GM12878 (cell line): ENCODE results near the gene PASK. TPM values are rescaled to one million over a fixed set of nuclear protein-coding genes. Genes with fewer than 3 reads are reported as not detected.
A peak's percentile ranks its signal among the peaks of the same experiment; 100 is the strongest.

Experiments used
- ATAC-seq: fragments of 200-7000 bp; cut with Tn5 transposase; 3 replicates; pipeline ENCODE4 v1.9.1; 2020; ENCODE audit warnings: mild to moderate bottlenecking, moderate library complexity
- BruUV-seq: library from RNA; stranded (reverse); fragments of 400-500 nt; replicated peaks from 2 replicates; lab custom pipeline; 2021; lab: Mats Ljungman, UMichigan
- CTCF ChIA-PET: fragments of 300-600 bp; sonication (Branson Sonifier 250); formaldehyde crosslinking; extraction: SDS; loops from one replicate; lab custom pipeline; 2021; ENCODE audit warnings: inconsistent platforms; lab: Yijun Ruan, JAX
- POLR2A ChIA-PET: fragments of 350-600 bp; formaldehyde crosslinking; extraction: SDS; loops from one replicate; lab custom pipeline; 2021; ENCODE audit warnings: inconsistent platforms; lab: Charles Lee
- RAD21 ChIA-PET: fragments of 300-600 bp; sonication (Branson Sonifier 250); formaldehyde crosslinking; loops from one replicate; lab custom pipeline; 2023; ENCODE audit warnings: antibody characterized with exemption; ENCODE audit not compliant: unreplicated experiment; lab: Charles Lee
- SMC1A ChIA-PET: fragments of 300-600 bp; sonication (Branson Sonifier 250); formaldehyde crosslinking; loops from one replicate; lab custom pipeline; 2023; ENCODE audit not compliant: unreplicated experiment, uncharacterized antibody; lab: Charles Lee
- DNase-seq: peaks from one replicate; pipeline ENCODE4 v3.0.0-alpha.2; 2011; ENCODE audit warnings: low read depth, low spot score
- FAIRE-seq: peaks from 3 replicates; lab custom pipeline; 2011; peaks lifted over from hg19 to GRCh38; lab: Jason Lieb, UNC
- H2AFZ ChIP-seq: 2 replicates; pipeline ENCODE4 v1.6.0; 2011; ENCODE audit warnings: low read depth, low read length, control low read depth; ENCODE audit not compliant: control insufficient read depth
- H3K27ac ChIP-seq: 2 replicates; pipeline ENCODE4 v1.5.1; 2011; ENCODE audit warnings: control low read depth; ENCODE audit not compliant: control insufficient read depth, insufficient read depth
- H3K27me3 ChIP-seq, 2 experiments: replicated peaks in 1 of 2; 2 replicates each; pipeline versions ENCODE4 v1.6.0 to v1.6.1; 2011; ENCODE audit warnings: low read length in 1 of 2; ENCODE audit not compliant: control insufficient read depth in 2 of 2, insufficient read depth in 2 of 2
- H3K36me3 ChIP-seq, 2 experiments: 2 replicates each; pipeline ENCODE4 v1.5.1; 2011; ENCODE audit warnings: low read length in 1 of 2; ENCODE audit not compliant: control insufficient read depth in 2 of 2, insufficient read depth in 2 of 2
- H3K4me1 ChIP-seq: 2 replicates; pipeline ENCODE4 v1.6.1; 2011; ENCODE audit warnings: mild to moderate bottlenecking, low read length, moderate library complexity, mixed read lengths; ENCODE audit not compliant: control insufficient read depth, insufficient read depth
- H3K4me2 ChIP-seq: 2 replicates; pipeline ENCODE4 v1.6.0; 2011; ENCODE audit warnings: control low read depth; ENCODE audit not compliant: control insufficient read depth, insufficient read depth
- H3K4me3 ChIP-seq: fragments of 200-600 bp; sonication (generic); 2 replicates; pipeline ENCODE4 v1.5.1; 2016
- H3K79me2 ChIP-seq: 2 replicates; pipeline ENCODE4 v1.6.0; 2011; ENCODE audit warnings: low read length; ENCODE audit not compliant: control insufficient read depth, insufficient read depth
- H3K9ac ChIP-seq: 2 replicates; pipeline ENCODE4 v1.8.0; 2011; ENCODE audit warnings: low read length, control low read depth, mixed read lengths; ENCODE audit not compliant: control insufficient read depth, insufficient read depth
- H3K9me3 ChIP-seq: replicated peaks from 3 replicates; pipeline ENCODE4 v1.5.1; 2011; ENCODE audit warnings: mild to moderate bottlenecking, low read length; ENCODE audit not compliant: control insufficient read depth, insufficient read depth
- H4K20me1 ChIP-seq: 2 replicates; pipeline ENCODE4 v1.6.0; 2011; ENCODE audit not compliant: control insufficient read depth, insufficient read depth
- E2F4 ChIP-seq: IDR thresholded peaks from 2 replicates; pipeline ENCODE4 v1.6.1; 2012; ENCODE audit warnings: low read depth, low read length, improper control_type of control experiment
- MLLT1 ChIP-seq: fragments of 450-650 bp; IDR thresholded peaks from 2 replicates; pipeline ENCODE4 v1.6.1; 2016; ENCODE audit warnings: mild to moderate bottlenecking
- SPI1 ChIP-seq: IDR thresholded peaks from 2 replicates; pipeline ENCODE4 v1.6.1; 2011; ENCODE audit warnings: low read depth, mild to moderate bottlenecking, low read length, moderate library complexity, borderline replicate concordance; ENCODE audit not compliant: insufficient read depth
- WGBS: methylation state at CpG from one replicate; pipeline ENCODE4 v1.1.6; 2016; ENCODE audit warnings: low lambda C conversion rate; ENCODE audit not compliant: insufficient replicate concordance, insufficient coverage; ENCODE audit errors: missing lambda C conversion rate; 5-methylcytosine and 5-hydroxymethylcytosine counted together
- in situ Hi-C: fragments of 300-500 bp; cut with MboI; formaldehyde crosslinking; loops from 9 replicates; pipeline ENCODE4 v1.14.3; 2018; ENCODE audit warnings: mixed read lengths
- intact Hi-C: fragments of 100-400 bp; cut with micrococcal nuclease; formaldehyde crosslinking; loops from one replicate; pipeline ENCODE4 v1.14.2; 2022; ENCODE audit not compliant: unreplicated experiment
- polyA plus RNA-seq, 11 experiments: library from polyadenylated mRNA; depleted of rRNA in 4 of 11; unstranded in 6 of 11; stranded (reverse) in 5 of 11; fragments of >200 nt; fragmentation: Nextera tagmentation in 4 of 11; fragmentation: Illumina TruSeq in 1 of 11; extraction: Ambion mirVana in 4 of 11; extraction: Trizol in 1 of 11; gene quantifications; 1 replicate in 1 of 11; 2 replicates in 10 of 11; pipeline versions ENCODE4 v1.2.1 to v1.2.3, GENCODE V29; 2011 to 2016; ENCODE audit warnings: inconsistent platforms in 2 of 11, missing spikeins in 2 of 11, low read depth in 1 of 11
- total RNA-seq, 4 experiments: library from RNA; depleted of rRNA in 3 of 4; stranded (reverse); fragments of >200 nt in 3 of 4; fragmentation: Illumina TruSeq in 1 of 4; extraction: Trizol in 1 of 4; gene quantifications; 2 replicates each; pipeline versions ENCODE4 v1.2.1 to v1.2.3, GENCODE V29; 2013 to 2021

Gene PASK
- total and polyA plus RNA-seq, 10 of the 15 experiments (the other 5 are each of a cell fraction or from before 2014, with no cell fraction given) = 9.6 to 62.2 (median 28.5) TPM

- ChIA-PET CTCF (no interaction called here), SMC1A (interaction anchor here (1.2 kb wide), 1 partner anchor 24 kb away, joined by 3 read pairs; no protein-coding TSS in a partner anchor), RAD21 (interaction anchor here (0.9 kb wide), 1 partner anchor 43 kb away, joined by 3 read pairs; no protein-coding TSS in a partner anchor), POLR2A (no interaction called here)
- no peaks in the 10 kb centered on the region for H4K20me1 ChIP-seq
- H3K9ac ChIP-seq = no peak overlapping the region
- peaks cover 4% of the 10 kb centered on the region; the same call in 1 of the 2 replicates for H3K4me1 ChIP-seq
- no peak overlapping the region for H2AFZ ChIP-seq
- no TSS peak for BruUV-seq
- H3K27ac ChIP-seq = no peak overlapping the region
- H3K79me2 ChIP-seq = peaks cover 10% of the 10 kb centered on the region
- TF ChIP-seq MLLT1 (no peak), SPI1 (peak; percentile 13; the same call in 1 of the 2 replicates), E2F4 (no peak)
- H3K27me3 ChIP-seq = no peaks in the 10 kb centered on the region; a peak in 1 of 4 replicates
- no peak for ATAC-seq
- H3K36me3 ChIP-seq = peaks cover 6 to 18% of the 10 kb centered on the region in 2 experiments
- H3K4me3 ChIP-seq = no peak overlapping the region
- no peak for DNase-seq
- intact Hi-C loops = loop anchor here (10.0 kb wide), 1 partner anchor 57 kb away; no protein-coding TSS in a partner anchor
- H3K9me3 ChIP-seq = no peaks in the 10 kb centered on the region
- in situ Hi-C loops = no loop called here
- 97% methylated on average over 6 of the region's 6 CpGs for WGBS
- H3K4me2 ChIP-seq = no peak overlapping the region
- no peak for FAIRE-seq
Measured at GRCh38 chr2:241142063-241142462, 7.2 kb downstream of the PASK start.
